Stimulated activated CD4-positive, alpha-beta T cell treated with anti-CD3 and anti-CD28 coated beads, Interleukin-4, amount 100 ng/mL, for 48 hours (primary cell): ENCODE data around the gene ENTPD5.

ENCODE experiments used
- DNase-seq, 2 donors: peaks; one replicate each; pipeline ENCODE4 v3.0.0-alpha.2; 2020; ENCODE audit warnings: low read depth in 2 of 2

Gene ENTPD5, protein sequence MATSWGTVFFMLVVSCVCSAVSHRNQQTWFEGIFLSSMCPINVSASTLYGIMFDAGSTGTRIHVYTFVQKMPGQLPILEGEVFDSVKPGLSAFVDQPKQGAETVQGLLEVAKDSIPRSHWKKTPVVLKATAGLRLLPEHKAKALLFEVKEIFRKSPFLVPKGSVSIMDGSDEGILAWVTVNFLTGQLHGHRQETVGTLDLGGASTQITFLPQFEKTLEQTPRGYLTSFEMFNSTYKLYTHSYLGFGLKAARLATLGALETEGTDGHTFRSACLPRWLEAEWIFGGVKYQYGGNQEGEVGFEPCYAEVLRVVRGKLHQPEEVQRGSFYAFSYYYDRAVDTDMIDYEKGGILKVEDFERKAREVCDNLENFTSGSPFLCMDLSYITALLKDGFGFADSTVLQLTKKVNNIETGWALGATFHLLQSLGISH

DNA sequence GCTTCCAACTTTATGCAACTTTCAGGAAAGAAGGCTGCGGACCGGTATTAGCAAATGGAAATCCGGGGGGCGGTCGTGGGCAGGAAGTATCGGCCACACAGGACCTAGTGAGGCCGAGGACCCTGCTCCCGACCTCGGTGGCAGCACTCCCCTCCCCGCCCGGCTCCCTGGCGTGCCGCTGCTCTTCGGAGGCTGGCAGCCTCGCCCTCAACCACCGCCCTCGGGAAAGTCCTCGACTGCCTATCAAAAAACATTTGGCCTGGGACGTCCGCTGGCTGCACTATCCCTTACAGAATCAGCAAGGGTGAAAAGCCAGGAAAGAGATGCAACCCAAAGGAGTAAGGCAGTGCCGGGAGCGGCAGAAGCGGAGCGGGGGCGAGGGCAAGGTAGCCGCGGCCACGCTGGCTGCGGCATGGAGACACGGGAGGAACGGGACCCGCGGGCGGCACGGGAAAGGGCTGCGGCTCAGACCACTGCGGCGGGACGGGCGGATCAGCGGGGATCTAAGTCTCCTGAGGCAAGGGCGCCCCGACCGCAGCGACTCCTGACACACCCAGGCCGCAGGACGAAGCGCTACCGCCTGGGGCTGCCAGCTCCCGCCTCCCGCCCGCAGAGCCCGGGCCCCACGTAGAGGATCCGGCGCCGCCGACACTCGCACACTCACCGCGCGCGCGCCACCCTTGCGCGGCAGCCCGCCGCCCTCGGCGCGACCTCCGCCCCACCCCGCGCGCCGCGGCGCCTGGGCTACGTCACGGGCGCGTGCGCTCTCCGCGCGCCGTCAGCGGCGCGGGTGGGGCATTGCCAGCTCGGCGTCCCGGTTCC, at the start of gene ENTPD5, which contains the start of gene BBOF1:
Gene ENTPD5 (minus strand): TSS at position 703 of the 822 bp plus-strand sequence. CDS start 31,186 bp downstream, outside the sequence.
Gene BBOF1 (plus strand): TSS at position 764 of the 822 bp plus-strand sequence. CDS start 130 bp downstream, outside the sequence.
- DNase-seq, result peak; percentile 72 to 79

DNA sequence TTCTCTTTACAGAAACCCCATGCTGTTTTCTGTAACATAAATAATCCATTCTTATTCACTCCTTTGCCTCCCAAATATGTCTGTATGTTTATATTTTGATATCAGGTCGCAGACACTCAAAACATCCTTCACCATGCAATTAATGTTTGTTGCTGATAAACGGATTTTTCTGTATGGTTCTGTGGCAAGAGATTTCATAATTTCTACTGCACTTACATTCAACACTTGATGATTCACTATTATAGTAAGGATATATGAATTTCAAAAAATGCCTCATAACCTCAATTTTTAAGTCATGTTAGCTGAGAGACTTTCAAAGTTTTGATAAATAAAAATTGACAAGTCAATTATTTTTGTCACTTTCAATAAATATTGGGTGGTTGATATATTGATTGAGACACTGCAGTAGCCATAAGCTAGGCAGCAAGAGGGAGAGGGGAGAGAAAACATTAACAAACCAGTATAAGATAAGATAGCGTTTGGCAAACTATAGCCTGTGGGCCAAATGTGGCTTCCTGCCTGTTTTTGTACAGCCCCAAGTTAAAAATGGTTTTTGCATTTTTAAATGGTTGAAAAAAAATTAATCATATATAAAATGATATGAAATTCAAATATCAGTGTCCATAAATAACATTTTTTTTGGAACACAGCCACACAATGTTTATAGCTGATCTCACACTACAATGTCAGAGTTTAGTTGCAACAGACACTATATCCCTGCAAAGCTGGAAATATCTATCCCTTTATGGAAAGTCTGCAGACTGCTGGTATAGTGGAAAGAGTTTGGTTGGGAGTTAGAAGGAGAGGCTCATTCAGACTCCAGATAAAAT, 46.9 kb upstream of the ENTPD5 start:
- DNase-seq, result no peak

DNA sequence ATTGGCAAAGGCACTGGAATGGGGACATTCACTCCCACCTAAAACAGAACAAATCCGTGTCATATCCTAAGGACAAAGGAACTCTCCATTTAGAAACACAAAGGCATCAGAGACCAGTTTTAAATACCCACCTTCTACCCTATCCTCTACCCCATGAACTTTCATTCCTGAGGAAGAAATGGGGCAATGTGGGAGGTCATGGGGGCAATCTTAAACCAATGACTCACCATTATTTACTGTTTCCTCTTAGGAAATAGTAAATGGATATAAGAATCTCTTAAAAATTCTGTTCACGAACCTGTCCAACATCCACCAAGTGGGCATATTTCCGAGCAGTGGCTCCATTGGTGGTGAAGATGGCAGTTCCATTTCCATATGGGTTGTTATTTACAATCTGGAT, 45.8 kb upstream of the ENTPD5 start:
- no peak for DNase-seq

DNA sequence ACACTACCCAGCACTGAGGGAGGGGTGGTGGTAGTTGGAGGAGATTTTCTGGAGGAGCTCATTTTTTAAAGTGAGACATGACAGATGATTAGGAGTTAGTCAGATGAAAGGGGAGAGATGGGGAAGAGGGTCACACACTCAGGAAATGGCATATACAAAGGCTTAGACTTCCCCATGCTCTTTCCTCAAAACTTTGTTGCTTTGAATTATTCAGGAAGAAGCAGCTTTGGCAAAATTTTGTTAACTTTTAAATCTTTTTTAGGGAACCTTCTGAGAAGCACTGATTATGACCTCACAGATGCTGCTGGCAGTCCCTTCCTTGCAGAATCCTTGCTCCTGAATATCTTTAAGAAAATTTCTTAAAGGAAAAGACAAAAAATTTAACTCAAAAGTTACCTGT, 45.3 kb upstream of the ENTPD5 start:
- no peak for DNase-seq

DNA sequence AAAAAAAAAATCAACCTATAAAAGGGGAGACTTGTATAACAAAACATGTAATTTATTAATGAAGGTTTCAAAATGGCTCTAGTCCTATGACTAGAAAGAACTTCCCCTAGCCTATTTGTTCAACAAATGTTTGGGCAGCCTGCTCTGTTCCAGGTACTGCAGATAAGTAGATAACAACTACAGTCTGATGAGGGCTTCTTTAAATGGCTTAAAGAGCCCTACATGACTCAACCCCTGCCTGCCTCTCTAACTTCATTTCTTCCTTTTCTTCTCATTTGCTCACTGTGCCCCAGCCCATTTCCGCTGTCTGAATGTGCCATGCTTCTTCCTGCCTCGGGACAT, 43.7 kb upstream of the ENTPD5 start:
- no peak for DNase-seq

DNA sequence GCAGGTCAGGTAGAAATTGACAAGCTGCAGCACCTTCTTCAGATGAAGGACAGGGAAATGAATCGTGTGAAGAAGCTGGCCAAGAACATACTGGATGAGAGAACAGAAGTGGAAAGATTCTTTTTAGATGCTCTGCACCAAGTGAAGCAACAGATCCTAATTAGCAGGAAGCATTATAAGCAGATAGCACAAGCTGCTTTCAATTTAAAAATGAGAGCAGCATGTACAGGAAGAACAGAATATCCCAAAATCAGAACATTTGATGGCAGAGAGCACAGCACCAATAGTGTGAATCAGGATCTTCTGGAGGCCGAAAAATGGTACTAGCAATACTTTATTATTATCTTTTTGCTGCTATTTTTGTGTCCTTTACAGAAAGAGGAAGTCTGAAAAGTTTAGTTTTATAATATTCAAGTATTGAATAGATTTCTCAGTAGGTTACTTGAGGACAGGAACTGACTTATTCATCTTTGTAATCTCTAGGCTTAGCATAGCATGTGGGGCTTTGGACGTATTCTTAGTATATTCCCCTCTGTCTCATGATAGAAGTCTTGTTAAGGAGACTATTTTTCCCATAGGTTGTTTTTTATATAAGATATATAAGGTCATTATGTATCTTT, 30.9 kb upstream of the ENTPD5 start:
- no peak for DNase-seq

DNA sequence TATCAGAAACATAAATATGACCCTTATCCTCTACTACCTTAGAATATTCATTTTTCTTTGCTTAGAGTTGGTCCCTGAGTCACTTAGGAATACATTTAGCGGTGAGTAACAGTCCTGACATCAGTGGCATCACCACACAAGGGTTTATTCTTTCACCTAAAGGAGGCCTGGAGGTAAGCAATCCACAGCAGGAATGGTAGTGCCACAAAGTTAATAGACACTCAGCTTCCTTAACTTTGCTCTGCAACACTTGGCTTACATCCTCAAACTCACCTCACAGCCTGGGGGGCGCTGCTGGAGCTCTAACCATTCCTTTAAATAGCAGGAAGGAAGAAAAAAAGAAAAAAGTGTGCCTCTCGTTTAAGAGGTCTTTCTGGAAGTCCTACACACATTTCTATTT, 29.2 kb upstream of the ENTPD5 start:
- no peak for DNase-seq

DNA sequence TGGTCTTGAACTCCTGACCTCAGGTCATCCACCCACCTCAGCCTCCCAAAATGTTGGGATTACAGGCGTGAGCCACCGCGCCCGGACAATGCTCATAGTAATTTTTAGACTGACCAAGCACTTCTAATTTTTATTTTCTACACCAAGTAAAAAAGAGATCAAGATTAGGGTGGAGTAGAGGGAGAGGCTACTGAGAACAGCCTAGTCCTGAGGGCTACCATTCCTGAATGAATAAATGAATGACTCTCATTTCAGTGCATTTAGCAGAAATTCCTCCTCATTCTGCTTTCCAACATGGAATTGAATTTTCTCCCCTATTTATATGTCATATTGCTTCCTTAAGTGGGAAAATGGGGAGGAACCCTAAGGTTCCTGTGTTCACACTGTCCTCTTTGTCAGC, 26.4 kb upstream of the ENTPD5 start:
- DNase-seq, result no peak

DNA sequence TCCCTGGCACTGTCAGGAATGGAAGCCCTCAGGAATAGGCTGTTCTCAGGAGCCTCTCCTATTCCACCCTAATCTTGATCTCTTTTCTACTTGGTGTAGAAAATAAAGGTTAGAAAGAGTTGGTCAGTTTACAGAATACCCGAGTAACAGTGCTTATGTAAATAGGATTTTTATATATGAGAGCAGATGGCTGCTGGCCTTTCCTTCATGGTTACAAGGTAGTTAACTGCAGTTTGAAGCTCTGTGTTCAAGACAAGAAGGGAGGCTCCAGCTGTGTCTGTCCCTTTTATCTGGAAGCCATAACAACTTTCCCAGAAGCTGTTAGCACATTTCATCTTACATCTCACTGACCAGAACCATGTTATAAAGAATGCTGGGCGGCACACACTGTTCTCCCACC, 23.2 kb upstream of the ENTPD5 start:
- DNase-seq, result no peak

DNA sequence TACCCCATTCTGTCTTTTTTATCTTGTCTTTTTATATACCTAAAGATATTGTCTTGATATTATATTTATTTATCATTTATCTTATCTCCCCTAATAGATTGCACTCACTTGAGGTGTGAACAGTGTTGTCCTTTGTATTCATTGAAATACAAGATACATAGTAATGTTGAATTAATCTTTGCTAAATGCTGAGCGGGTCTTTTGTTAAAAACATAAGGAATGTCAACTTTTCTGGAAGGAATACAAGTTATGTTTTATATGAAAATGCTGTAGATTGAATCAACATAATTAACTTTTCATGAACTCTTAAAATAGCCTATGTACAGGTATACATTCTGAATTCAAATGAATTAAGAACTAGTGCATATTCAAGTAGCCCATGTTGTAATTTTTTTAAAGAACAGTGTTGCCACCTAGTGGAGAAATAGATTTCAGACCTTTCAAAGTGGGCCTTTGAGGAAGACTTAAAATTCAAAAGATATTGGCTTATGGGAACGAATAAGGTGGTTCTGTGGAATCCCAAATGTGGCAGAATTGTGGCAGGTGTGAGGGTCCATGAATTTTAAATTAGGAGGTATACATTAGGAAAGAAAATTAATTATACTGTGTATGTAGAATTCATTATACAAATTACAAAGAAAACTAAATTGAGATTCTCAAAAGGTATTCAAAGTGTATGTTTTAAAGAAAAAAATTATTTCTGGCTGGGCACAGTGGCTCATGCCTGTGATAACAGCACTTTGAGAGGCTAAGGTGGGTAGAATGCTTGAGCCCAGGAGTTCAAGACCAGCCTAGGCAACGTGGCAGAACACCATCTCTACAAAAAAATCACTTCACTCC, 19.2 kb upstream of the ENTPD5 start:
- DNase-seq, result no peak

DNA sequence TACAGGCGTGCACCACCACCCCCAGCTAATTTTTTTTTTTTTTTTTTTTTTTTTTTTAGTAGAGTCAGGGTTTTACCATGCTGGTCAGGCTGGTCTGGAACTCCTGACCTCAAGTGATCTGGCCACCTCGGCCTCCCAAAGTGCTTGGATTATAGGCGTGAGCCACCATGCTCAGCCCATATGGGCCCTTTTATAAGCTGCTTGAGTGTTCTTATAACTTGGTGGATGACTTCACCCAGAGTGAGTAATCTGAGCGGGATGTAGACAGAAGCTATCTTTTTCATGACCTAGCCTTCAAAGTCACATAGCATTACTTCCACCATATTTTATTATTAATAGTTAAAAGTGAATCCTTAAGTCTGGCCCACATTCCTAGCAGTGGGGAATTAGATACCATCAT, 16.5 kb upstream of the ENTPD5 start:
- no peak for DNase-seq

DNA sequence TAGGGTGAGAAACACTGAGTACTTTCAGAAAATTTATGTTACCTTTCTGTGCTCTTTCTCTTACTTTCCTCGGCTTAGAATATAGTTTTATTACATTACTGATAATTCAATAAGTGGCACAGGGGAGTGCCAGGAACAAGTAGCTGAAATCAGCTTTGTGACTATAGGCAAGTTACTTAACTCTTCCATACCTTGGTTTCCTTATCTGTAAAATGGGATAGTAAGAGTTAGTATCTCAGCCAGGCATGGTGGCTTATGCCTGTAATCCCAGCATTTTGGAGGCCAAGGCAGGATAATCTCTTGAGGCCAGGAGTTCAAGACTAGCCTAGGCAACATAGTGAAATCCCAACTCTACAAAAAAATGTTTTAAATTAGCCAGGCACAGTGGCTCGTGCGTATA, 15.5 kb upstream of the ENTPD5 start:
- no peak for DNase-seq

DNA sequence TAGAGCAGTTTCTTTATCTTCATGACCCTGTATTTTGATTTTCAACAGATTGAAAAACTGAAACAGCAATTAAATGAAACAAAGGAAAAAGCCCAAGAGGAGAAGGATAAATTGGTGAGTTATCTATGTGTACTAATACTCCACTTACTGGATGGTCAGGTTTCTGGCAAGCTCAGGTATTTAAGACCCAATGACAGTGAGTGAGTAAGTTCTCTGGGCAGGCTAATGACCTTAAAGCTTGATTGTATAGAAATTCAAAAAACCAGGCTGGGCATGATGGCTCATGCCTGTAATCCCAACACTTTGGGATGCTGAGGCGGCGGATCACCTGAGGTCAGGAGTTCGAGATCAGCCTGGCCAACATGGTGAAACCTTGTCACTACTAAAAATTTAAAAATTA, 10.0 kb upstream of the ENTPD5 start:
- DNase-seq, result no peak

DNA sequence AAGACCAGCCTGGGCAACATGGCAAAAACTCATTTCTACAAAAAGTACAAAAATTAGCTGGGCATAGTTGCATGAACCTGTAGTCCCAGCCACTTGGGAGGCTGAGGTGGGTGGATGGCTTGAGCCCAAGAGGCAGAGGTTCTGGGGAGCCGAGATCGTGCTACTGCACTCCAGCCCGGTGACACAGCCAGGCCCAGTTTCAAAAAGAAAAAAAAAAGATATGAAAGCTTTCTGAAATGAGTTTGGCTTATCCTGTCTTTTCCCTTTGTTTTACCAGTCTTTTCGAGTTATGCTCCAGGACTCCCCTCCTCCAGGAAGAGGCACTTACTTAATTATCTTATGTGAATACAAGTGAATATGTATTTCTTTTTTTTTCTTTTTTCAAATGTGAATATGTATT, 3.3 kb upstream of the ENTPD5 start:
- DNase-seq, result no peak

DNA sequence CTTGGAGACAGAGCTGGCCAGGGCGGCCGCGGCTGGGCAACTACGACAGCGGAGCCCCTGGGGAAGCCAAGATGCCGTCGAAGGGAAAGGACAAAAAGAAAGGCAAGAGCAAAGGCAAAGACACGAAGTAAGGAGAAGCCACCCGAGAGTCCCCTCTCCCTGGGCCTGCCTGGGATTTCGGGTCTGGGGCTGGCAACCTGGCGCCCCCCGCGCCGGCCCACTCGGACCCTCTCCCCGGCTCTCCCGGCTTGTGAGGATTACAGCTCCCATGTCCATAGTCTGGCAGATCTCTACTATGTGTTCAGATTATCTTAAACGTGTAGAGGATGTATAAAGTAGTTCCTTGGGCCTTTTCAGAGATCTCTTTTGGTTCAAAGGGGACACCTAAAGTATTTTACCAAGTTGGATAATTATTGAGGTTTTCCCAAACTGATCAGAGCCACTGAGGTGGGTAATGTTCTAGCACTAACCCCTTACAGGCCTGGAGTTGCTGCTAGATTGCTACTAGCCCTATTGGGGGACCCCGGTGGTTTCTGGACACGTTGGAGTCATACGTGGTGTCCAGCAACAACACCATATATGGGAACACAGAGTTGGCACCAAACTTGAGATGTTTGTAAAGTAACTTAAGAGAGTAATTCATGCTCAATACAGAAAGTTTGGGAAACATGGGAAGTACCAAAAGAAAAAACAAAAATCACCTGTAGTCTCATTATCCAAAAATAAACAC, 485 bp upstream of the ENTPD5 start:
- no peak for DNase-seq

DNA sequence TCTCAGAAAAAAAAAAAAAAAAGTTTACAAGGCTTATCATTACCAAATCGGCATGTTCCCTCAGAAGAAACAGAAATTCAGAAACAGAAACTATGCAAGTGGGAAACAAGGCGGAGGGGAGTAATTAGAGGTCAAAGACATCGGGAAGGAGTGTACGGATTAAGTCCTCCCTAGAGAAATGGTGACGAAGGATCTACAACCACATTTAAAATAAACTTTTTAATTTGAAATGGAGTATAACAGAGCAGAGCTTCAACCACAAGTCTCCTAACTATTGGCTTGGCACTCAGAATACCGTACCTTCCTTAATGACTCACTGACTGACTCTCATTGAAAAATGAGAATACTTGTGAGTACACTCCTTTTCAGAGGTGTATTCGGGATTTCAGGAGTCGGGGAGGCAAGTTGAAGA, 908 bp downstream of the ENTPD5 start:
- no peak for DNase-seq

DNA sequence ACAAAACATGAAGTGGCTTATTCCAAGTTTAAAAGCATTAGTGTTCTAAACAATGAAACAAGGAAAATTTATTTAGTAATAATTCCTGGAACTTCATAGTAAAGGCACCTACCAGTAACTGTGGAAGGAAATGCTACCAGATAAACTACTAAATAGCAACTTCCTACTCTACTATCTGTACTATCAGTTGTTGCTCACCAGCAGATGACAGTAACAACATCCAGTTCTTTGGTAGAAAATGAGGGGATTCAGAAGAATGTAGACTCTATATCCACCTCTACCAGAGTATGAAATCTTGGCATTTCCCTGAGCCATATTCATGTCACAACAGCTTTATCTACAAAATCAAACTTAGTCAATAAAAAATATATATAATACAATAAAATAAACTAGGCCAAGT, 3.1 kb downstream of the ENTPD5 start:
- no peak for DNase-seq

DNA sequence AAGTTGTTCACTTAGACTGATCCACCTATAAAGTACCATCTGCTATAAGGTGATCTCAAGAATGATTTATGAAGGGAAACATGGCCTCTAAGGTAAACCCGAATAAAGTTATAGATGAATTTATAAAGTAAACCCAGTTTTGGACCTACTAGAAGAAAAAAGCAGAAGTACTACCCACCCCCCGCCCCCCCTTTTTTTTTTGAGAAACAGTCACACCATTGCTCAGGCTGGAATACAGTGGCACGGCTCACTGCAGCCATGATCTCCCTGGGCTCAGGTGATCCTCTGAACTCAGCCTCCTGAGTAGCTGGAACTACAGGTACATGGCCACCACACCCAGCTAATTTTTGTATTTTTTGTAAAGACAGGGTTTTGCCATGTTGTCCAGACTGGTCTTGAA, 3.9 kb downstream of the ENTPD5 start:
- no peak for DNase-seq

DNA sequence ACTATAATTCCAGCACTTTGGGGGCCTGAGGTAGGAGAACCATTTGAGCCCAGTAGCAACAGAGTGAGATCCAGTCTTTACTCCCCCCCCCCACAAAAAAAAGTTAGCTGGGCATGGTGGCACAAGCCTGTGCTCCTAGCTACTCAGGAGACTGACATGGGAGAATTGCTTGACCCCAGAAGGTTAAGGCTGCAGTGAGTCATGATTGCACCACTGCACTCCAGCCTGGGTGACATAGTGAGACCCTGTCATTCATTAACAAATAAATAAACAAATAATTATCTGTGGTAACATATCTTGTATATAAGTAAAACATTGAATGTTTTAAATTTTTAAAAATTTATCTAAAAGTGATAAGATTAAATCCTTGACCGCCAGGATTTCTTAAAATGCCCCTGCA, 4.8 kb downstream of the ENTPD5 start:
- no peak for DNase-seq

DNA sequence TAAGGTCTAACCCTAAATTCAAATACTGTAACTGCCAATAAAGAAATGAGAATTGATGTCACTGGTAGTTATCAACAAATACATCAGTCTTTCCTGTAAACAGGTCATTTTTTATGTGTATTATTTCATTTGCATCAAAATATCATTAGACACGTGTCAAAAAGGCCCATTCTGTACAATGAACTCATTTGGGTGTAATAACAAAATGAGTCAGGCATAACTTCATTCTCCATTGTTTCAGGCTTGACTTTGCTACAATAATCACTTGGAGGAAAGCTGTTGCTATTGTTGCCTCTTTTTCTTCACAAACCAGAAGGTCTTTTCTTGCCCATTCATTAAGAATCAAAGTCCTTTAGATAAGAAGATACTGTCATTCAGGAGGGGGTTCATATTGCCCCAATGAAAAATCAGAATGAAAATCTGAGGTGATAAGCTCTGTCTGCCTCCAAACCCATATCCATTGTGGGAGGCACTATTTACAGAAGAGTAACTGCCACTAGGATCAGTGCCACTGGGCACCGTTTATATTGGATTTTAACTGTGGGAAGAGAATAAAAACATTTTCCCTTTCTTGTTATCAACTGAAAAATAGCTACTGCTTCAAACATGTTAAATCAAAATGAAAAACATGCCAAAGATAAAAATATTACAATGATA, 10.1 kb downstream of the ENTPD5 start:
- DNase-seq, result no peak
